HL-60 (cell line): Measurements from ENCODE around the gene TPST1.

Experiments
- GABPA ChIP-seq: IDR thresholded peaks from 2 replicates; pipeline ENCODE4 v1.6.1; 2012; ENCODE audit warnings: low read depth
- POLR2AphosphoS5 ChIP-seq: IDR thresholded peaks from 2 replicates; pipeline ENCODE4 v1.6.1; 2012; ENCODE audit warnings: low read depth
- TF ChIP-seq, protein P1 (sequence below): IDR thresholded peaks from one replicate; pipeline ENCODE4 v1.5.1; 2011; ENCODE audit warnings: low read length, control low read depth, inconsistent platforms; ENCODE audit not compliant: insufficient read depth

DNA sequence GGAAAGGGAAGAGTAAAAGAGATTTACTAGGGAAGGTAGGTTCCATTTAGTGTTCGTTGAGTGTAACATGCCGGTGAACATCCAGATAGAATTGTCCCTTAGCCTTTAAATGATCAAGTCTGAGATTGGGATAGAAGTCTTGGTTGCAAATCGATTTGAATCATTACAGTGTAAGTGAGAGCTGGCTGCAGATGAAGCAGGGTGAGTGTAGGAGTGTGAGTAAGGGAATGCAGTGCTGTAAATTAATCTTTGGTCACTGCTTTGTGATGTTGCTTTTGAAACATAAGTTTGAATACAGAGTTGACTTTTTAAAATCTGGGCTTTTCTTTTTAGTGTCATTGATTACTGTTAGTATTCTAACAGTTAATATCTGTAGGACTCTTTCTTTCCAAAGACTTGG is 16.3 kb downstream of the TPST1 start:
- TF ChIP-seq, protein P1, sequence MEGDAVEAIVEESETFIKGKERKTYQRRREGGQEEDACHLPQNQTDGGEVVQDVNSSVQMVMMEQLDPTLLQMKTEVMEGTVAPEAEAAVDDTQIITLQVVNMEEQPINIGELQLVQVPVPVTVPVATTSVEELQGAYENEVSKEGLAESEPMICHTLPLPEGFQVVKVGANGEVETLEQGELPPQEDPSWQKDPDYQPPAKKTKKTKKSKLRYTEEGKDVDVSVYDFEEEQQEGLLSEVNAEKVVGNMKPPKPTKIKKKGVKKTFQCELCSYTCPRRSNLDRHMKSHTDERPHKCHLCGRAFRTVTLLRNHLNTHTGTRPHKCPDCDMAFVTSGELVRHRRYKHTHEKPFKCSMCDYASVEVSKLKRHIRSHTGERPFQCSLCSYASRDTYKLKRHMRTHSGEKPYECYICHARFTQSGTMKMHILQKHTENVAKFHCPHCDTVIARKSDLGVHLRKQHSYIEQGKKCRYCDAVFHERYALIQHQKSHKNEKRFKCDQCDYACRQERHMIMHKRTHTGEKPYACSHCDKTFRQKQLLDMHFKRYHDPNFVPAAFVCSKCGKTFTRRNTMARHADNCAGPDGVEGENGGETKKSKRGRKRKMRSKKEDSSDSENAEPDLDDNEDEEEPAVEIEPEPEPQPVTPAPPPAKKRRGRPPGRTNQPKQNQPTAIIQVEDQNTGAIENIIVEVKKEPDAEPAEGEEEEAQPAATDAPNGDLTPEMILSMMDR = no peak
- TF ChIP-seq POLR2AphosphoS5 (no peak), GABPA (no peak)
